CD4-positive, alpha-beta T cell treated with Interferon alpha-2 for 1 hour (primary cell): ENCODE results near the gene FIGNL2.

Source experiments
- DNase-seq, 2 donors: peaks; one replicate each; pipeline ENCODE4 v3.0.0-alpha.2; 2020 to 2022

FIGNL2 gene

GRCh38 chr12:51852404-51853137 lies 4.1 kb upstream of the FIGNL2 start:
- no peak for DNase-seq

DNA sequence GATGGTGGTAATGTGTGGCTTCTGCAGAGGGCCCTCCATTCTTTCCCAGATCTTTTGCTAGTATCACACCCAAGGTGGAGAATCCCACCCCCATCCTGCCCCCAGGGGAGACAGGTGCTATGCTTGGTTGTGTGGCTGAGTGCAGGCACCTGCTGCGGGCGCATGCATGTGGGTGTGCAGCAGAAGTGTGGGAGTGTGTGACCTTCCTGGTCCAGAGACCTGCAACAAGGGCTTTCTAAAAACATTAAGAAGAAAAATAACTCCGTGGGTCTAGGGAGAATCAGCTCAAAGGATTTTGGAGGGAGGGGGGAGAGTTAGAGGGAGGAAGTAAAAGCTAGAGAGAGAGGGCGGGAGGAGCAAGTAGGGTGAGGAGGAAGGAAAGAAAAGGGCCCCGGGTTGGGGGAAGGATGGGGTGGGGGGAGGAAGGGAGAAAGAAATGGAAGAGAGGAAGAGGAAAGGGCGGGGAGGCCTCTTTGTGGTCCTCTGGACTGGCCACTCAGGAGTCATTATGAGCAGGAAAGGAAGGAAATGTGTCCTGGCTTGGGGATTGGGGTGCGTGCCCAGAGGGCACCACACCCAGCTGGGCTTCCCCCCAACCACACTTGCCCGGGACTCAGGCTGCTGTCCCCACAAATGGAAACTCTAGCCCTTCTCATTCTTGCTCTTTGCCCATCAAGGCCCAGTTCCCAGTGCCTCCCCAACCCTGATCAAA lies 3.1 kb upstream of the FIGNL2 start:
- DNase-seq, result no peak

DNA sequence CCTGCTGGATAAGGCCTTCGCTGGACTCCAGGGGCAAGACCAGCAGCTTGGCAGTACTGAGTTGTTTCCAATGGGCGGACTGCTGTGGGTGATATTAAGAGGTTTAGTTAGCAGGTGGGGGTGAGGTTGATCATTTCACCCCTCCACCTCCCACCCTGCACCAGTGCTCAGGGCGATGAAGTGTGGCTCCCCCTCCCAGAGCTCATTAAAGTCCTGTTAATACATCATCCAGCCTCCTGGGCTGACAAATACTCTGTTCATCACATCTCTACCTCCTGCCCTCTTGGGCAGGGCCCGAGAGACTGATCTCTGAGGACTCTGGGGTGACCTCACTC lies 2.4 kb upstream of the FIGNL2 start:
- DNase-seq, result no peak

- DNase-seq, result no peak
These were observed 1.8 kb upstream of the FIGNL2 start for GRCh38 chr12:51850081-51850964.

GRCh38 chr12:51848841-51849735 lies 570 bp upstream of the FIGNL2 start:
- DNase-seq, result no peak

GRCh38 chr12:51847643-51848325 lies 734 bp downstream of the FIGNL2 start:
- DNase-seq, result no peak

DNA sequence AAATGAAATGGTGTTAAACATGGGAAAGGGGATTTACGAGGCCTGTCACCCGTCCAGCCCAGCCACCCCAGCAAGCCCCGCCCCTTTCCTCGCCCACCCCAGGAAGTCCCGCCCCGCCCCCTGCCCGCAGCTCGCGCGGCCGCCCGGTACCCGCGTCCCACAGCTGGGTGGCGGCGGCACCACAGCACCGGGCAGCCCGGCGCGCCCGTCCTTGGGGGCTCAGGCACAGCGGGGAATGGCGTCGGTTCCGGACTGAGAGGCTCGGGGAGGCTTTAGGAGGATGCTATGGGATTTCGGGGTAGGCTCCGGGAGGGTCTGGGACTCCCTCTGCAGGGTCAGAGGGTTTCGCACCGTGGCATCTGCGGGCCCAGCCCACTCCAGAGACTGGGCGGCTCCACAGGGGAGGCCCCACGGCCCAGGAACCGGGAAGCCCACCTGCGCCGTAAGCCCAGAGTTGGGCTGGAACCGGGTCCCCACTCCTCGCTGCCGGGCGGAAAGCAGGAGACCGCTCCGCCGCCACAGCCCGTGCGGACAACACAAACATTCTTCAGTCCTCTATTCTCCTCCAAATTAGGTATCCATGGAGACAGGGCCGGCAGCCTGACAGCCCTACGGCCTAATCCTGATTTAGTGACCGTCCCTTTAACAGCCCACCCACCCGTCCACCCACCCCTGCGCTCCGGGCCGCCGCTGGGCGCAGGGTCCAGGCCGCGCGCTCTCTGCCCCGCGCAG lies 1.4 kb downstream of the FIGNL2 start:
- DNase-seq, result peak; percentile 49 to 50

GRCh38 chr12:51846271-51846691 lies 2.2 kb downstream of the FIGNL2 start:
- no peak for DNase-seq

DNA sequence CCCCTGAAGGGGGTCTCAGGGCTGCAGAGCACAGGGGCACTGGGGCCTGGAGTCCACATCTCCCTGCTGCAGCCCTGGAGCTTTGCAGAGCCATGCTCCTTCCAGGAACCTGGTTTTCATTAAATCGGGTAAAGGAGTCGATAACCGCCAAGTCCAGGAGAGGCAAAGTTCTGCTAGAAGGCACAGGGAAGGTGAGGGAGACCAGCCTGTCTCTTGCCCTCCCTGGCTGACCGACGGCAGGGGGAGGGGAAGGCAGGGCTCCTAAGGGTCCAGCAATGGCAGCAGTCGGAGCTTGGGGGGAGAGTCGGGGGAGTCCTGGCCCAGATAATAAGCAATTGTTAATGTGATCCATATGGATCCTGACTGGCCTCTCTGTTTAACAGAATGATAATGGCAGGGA lies 3.0 kb downstream of the FIGNL2 start:
- DNase-seq, result no peak

- no peak for DNase-seq
These were observed 3.7 kb downstream of the FIGNL2 start for GRCh38 chr12:51844854-51845253.

DNA sequence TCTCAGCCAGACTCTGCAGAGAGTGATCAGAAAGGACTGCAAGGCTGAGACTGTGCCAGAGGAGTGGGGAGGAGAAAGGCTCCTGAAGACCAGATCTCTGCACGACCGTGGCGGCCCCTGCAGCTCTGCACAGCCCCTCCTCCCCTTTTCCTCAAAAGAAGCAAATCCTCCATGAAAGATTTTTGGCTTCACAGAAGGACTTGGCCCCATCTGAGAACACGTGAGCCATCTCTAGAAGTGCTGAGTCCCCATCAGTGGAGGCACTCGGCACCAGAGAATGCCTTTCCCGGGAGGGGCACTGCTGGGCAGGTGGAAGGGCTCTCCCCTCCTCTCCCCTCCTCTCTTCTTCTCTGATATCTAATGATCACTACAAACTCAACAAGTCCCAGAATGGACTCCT lies 6.8 kb downstream of the FIGNL2 start:
- DNase-seq, result no peak

DNA sequence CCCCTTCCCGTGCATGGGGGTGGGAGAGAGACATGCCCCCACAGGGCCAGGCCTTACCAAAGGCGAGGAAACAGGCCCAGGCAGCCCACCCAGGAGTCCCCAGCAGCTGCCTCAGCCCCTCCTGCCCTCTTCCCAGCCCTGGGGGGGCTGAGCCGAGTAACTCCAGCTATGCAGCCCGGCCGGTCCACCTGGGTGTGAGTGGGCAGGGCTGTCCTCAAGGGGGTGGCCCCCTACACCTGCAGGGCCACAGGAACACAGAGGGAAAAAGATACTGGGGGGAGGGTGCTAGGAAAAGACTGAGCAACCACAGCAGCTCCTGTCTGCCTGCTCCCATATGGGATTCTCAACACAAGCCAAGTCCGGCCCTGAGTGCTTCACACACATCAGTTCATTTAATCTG lies 7.6 kb downstream of the FIGNL2 start:
- DNase-seq, result no peak

DNA sequence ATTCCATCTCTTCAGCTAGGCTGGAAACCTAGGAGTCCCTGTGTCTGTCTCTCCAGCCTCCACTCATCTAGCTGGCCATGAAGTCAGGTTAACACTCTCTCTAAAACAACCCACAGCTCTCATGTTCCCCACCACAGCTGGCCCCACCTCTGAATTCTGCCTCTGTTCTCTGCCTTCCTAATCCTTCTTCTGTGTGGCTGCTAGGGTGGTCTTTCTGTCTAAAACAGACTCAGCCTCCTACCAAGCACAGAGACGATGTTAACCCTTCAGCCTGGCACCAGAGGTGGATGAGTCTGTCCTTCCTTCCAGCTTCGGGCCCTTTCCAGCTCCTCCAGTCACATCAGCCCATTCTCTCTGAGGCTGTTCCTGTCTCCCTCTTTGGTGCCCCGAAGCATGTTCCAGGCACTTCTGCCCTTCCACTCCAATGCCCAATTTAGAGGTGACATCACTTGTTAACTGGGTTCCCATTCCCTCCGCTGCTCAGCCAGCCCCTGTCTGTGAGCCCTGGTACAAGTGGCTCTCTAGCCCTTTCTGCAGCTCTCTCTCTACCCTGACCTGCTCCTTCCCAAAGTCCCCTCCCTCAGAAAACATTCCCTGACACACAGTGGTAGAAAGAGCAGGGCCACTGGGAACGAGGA lies 9.1 kb downstream of the FIGNL2 start:
- no peak for DNase-seq

GRCh38 chr12:51838762-51839161 lies 9.8 kb downstream of the FIGNL2 start:
- no peak for DNase-seq

GRCh38 chr12:51838036-51838435 lies 10.5 kb downstream of the FIGNL2 start:
- DNase-seq, result no peak

DNA sequence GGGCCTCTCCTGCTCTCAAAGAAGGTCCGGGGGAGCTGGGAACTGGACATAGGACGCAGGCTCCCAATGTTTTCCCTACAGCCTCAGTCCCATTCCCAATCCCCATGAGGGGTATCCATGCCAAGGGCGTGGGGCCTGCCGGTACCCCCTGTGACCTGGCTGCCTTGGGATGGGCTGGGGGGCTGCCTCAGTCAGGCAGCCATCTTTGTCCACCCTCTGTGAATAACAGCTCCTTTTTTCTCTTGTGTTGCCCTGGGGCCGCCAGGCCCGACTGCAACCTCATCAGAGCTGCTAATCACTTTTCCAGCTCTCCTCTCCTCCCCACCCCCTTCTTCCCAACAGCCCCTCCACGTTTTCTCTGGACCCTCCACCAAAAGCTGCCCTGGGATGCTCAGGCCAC lies 11.2 kb downstream of the FIGNL2 start:
- no peak for DNase-seq

GRCh38 chr12:51836827-51837173 lies 11.7 kb downstream of the FIGNL2 start:
- DNase-seq, result no peak

DNA sequence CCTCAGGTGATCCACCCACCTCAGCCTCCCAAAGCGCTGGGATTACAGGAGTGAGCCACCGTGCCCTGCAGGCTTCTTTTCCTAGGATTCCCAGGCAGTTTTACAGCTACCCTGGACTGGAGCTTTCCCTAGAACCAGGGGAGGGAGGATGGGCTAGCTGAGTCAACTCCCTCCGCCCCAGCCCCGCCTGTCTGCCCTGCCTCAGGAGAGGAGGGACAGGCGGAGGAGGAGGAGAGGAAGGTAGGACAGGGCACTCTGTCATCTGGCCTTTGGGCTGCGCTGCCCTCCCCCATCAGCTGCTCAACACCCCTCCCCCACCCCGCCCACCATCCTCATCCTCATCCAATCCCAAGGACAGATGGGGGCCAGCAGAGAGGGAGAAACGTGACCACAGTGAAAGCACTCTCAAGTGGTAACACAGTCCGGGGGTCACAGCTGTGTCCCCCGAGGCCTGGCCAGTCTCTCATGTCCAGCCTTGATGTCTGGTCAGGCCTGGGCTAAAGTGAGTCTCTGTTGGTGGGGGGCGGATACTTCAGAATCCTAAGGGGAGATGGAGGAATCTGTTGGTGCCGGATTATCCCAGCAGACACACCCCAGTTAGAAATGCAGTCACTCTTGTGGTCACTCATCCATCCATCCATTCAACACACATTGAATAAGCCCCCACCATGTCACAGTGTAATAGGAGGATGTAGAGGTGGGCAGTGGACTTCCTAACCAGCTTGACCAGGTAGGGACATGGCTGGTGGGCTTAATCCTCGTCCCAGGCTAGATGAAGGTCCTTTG lies 12.3 kb downstream of the FIGNL2 start:
- no peak for DNase-seq

- no peak for DNase-seq
These were observed 14.1 kb downstream of the FIGNL2 start for GRCh38 chr12:51834411-51834810.
